ENCODE results near the gene BOC.
"Not testable (repeated sequence)": the region's sequence is repeated elsewhere in the genome, so short reads cannot be mapped to it uniquely, and the experiment has no call there.

Gene BOC, protein sequence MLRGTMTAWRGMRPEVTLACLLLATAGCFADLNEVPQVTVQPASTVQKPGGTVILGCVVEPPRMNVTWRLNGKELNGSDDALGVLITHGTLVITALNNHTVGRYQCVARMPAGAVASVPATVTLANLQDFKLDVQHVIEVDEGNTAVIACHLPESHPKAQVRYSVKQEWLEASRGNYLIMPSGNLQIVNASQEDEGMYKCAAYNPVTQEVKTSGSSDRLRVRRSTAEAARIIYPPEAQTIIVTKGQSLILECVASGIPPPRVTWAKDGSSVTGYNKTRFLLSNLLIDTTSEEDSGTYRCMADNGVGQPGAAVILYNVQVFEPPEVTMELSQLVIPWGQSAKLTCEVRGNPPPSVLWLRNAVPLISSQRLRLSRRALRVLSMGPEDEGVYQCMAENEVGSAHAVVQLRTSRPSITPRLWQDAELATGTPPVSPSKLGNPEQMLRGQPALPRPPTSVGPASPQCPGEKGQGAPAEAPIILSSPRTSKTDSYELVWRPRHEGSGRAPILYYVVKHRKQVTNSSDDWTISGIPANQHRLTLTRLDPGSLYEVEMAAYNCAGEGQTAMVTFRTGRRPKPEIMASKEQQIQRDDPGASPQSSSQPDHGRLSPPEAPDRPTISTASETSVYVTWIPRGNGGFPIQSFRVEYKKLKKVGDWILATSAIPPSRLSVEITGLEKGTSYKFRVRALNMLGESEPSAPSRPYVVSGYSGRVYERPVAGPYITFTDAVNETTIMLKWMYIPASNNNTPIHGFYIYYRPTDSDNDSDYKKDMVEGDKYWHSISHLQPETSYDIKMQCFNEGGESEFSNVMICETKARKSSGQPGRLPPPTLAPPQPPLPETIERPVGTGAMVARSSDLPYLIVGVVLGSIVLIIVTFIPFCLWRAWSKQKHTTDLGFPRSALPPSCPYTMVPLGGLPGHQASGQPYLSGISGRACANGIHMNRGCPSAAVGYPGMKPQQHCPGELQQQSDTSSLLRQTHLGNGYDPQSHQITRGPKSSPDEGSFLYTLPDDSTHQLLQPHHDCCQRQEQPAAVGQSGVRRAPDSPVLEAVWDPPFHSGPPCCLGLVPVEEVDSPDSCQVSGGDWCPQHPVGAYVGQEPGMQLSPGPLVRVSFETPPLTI

GRCh38 chr3:113211330-113212149 lies at the start of gene BOC:
BOC (plus strand) TSS chr3:113211557; CDS start chr3:113249803, 38,246 bp downstream.
- DNase-seq (ENCODE audit: low read depth, low spot score), result no peak

GRCh38 chr3:113161661-113162060 lies 49.7 kb upstream of the BOC start:
- no peak for DNase-seq (ENCODE audit: low read depth, low spot score)

DNA sequence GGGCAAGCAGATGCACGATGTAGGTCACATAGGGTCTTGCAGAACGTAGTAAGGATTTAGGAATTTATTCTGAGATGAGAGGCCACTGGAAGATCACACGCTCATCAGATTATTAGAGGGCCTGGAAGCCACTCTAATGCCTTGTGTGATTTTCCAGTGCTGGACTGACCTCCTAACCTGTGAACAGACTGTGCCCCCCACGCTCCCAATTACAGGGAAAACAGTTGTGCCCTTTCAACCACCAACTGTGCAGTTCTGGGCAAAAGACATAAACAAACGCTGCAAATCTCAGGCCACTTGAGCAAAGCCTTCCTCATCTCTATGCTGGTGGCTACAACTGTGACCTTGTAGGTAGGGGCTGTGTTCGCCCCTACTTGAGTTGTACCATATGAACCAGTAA lies 48.2 kb upstream of the BOC start:
- DNase-seq (ENCODE audit: low read depth, low spot score), result no peak

DNA sequence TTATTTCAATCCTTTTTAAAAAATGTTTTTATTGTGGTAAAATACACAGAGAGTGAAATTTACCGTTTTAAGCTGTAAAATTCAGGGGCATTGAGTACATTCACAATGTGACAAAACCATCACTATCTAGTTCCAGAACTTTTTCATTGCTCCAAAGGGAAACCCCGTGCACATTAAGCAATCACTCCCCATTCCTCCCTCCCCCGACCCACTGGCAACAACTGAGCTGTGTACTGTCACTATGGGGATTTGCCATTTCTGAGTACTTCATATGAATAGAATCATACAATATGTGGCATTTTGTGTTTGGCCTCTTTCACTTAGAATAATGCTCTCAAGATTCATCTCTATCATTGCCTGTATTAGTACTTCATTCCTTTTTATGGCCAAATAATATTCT lies 45.5 kb upstream of the BOC start:
- DNase-seq (ENCODE audit: low read depth, low spot score), result no peak

- no peak for DNase-seq (ENCODE audit: low read depth, low spot score)
These were observed 45.0 kb upstream of the BOC start for GRCh38 chr3:113166357-113166718.

- no peak for DNase-seq (ENCODE audit: low read depth, low spot score)
These were observed 44.5 kb upstream of the BOC start for GRCh38 chr3:113166719-113167492.

DNA sequence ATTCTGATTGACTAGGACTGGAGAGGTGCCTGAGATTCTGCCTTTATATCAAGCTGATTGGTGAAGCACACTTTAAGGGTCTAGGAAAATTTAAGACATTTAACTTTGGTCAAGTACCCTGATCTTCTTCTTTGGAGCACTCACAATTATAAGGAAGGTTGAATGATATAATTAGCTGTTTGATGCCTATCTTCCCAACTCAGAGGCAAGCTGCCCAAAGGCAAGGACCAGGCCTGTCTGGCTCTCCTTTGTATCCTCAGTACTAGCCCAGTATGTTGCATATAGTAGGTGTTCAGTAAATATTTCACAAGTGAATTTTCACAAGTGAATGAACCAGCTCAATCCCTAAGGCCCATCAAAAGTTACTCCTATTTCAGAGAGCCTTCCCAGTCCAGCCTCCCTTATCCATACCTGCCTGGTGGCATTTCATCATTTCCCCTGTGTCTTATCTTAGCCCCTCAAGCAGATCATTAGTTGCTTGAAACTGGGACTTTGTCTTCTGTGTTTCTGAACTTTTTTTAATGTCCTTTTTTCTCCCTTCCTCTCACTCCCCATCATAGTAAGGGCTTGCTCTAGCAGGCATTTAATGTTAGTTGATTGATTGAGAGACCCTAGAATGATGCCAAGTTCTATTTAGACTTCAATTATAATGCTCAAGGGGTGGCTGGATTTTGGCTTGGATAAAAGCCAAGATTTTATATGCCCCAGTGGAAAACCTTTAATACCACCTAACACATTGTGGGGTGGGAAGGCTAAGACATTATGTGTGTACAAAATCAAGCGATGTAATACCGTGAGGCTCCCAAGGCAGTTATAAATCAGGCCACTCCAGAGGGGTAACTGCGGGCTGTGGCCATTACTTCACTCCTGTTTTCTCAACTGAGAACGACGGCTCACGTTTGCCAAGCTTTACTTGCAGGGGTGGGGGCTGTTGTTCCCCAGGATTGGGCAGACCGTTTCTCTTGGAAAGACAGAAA lies 43.2 kb upstream of the BOC start:
- no peak for DNase-seq (ENCODE audit: low read depth, low spot score)

- no peak for DNase-seq (ENCODE audit: low read depth, low spot score)
These were observed 41.4 kb upstream of the BOC start for GRCh38 chr3:113169891-113170452.

- DNase-seq (ENCODE audit: low read depth, low spot score), result no peak
These were observed 40.6 kb upstream of the BOC start for GRCh38 chr3:113170771-113171170.

DNA sequence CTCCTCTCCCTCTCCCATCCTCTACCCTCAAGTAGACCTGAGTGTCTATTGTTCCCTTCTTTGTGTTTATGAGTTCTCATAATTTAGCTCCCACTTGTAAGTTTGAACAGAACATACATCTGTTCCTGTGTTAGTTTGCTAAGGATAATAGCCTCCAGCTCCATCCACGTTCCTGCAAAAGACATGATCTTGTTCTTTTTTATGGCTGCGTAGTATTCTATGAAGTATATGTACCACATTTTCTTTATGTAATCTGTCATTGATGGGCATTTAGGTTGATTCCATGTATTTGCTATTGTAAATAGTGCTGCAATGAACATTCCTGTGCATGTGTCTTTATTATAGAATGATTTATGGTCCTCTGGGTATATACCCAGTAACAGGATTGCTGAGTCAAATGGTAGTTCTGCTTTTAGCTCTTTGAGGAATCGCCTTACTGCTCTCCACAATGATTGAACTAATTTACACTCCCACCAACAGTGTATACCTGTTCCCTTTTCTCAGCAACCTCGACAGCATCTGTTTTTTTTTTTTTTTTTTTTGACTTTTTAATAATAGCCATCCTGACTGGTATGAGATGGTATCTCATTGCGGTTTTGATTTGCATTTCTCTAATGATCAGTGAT lies 39.6 kb upstream of the BOC start:
- not testable (repeated sequence) for DNase-seq (ENCODE audit: low read depth, low spot score)

- DNase-seq (ENCODE audit: low read depth, low spot score), result no peak
These were observed 38.3 kb upstream of the BOC start for GRCh38 chr3:113173102-113173501.

GRCh38 chr3:113174304-113174703 lies 37.1 kb upstream of the BOC start:
- DNase-seq (ENCODE audit: low read depth, low spot score), result no peak

- no peak for DNase-seq (ENCODE audit: low read depth, low spot score)
These were observed 36.4 kb upstream of the BOC start for GRCh38 chr3:113174801-113175485.

GRCh38 chr3:113177526-113177925 lies 33.8 kb upstream of the BOC start:
- no peak for DNase-seq (ENCODE audit: low read depth, low spot score)

DNA sequence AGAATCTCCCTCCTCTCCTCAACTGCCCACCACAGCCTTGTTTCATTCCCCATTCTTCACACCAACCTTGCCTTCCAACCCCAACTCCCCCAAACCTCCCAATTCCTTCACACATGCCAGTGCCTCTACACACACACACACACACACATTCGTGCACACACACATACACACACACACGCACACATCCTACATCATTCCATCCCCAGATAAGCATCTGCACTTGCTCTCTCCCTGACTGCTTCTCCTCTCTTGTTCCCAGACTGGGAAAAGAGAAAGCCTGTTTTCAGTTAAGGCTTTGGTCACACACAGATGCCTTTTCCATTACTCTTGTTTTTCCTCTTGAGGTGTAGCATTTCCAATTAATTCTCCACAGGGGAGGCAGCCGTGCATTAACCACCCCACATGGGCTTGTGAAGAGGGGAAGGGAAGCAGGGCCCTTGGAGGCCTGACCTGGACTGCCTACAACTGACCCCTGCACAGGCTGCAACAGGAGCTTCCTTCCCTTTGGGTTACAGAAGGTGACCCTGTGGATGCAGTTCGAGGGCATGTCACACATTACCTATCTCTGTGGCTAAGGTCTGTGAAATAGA lies 32.0 kb upstream of the BOC start:
- DNase-seq (ENCODE audit: low read depth, low spot score), result no peak

- no peak for DNase-seq (ENCODE audit: low read depth, low spot score)
These were observed 27.4 kb upstream of the BOC start for GRCh38 chr3:113183748-113184661.

Measured in activated naive CD8-positive, alpha-beta T cell treated with anti-CD3 and anti-CD28 coated beads, Interleukin-2, amount 50 U/mL, for 16 hours (primary cell).